ENCODE measurements around the gene ASB6. TPM values are rescaled to one million over a fixed set of nuclear protein-coding genes. Genes with fewer than 3 reads are reported as not detected.
"Not testable (repeated sequence)": the region's sequence is repeated elsewhere in the genome, so short reads cannot be mapped to it uniquely, and the experiment has no call there.

ASB6 gene
- total RNA-seq, 6 donors from 2014 or later: 15.4 to 51.3 (median 21.9) TPM

DNA sequence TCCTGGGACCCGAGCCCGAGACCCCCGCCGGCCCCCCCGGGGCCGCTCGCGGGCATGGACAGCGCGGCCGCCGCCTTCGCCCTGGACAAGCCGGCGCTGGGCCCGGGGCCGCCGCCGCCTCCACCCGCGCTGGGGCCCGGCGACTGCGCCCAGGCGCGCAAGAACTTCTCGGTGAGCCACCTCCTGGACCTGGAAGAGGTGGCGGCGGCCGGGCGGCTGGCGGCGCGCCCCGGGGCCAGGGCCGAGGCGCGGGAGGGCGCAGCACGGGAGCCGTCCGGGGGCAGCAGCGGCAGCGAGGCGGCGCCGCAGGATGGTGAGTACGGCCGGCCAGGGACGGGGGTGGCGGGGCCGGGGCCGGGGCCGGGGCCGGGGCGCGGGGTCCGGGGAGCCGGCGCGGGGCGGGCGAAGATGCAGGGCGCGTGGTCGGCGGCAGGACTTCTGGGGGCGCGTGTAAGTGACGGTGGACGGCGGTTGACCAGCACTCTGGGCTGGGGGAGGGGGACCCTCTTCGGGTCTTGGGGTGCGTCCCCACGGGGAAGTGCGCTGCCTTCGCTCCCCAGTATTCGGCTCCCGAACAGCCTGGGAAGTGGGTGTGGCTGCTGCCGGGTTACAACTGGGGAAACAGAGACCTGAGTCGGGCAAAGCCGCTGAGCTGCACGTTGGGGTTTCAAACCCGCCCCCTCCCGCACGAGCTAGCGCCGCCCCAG, 24.0 kb upstream of the ASB6 start:
- no peaks in the 10 kb centered on the region for H3K9me3 ChIP-seq
- ATAC-seq (ENCODE audit: low FRiP score in 2 of 2): no peak
- DNase-seq: no peak
- H3K27ac ChIP-seq: no peak overlapping the region
- peaks cover 7 to 24% (median 14%) of the 10 kb centered on the region in 4 donors for H3K4me1 ChIP-seq
- H3K27me3 ChIP-seq: peaks cover 0 to 25% (median 18%) of the 10 kb centered on the region in 4 donors
- no peaks in the 10 kb centered on the region for H3K36me3 ChIP-seq
- H3K4me3 ChIP-seq: peak overlapping the region in 3 of 4 donors; percentile 37 to 48 (median 47)
- TF ChIP-seq POLR2A (IDR thresholded peaks at IDR 0.05) (no peak), EP300 (IDR thresholded peaks at IDR 0.05) (no peak), POLR2AphosphoS5 (IDR thresholded peaks at IDR 0.05) (no peak)
- TF ChIP-seq, protein P1, sequence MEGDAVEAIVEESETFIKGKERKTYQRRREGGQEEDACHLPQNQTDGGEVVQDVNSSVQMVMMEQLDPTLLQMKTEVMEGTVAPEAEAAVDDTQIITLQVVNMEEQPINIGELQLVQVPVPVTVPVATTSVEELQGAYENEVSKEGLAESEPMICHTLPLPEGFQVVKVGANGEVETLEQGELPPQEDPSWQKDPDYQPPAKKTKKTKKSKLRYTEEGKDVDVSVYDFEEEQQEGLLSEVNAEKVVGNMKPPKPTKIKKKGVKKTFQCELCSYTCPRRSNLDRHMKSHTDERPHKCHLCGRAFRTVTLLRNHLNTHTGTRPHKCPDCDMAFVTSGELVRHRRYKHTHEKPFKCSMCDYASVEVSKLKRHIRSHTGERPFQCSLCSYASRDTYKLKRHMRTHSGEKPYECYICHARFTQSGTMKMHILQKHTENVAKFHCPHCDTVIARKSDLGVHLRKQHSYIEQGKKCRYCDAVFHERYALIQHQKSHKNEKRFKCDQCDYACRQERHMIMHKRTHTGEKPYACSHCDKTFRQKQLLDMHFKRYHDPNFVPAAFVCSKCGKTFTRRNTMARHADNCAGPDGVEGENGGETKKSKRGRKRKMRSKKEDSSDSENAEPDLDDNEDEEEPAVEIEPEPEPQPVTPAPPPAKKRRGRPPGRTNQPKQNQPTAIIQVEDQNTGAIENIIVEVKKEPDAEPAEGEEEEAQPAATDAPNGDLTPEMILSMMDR (IDR thresholded peaks at IDR 0.05): no peak
- WGBS, 2 donors: 5% methylated on average over 13 of the region's 88 CpGs; no CpG with 5 or more reads in 1 of the 2 donors

DNA sequence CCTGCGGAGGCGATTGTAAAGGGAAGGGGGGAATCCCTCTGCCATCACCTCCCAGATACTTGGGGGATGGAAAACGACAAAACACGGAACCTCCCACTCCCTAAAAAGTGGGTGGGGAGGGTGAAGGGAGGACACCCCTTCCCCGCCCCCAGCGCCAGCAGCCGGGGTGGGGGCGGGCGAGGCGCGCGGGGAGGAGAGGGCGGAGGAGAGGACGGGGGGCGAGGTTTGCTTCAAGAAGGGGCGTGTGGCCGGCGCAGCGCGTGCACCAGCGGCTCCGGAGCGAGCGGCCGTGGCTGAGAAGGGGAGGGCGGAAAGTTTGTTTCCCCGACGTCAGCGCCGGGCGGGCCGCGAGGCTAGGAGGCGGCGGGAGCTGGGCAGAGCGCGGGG, 23.4 kb upstream of the ASB6 start, which contains the start of gene PRRX2:
TSS of gene PRRX2 (plus strand) at position 259 of the 387 bp plus-strand sequence. CDS start 221 bp downstream, outside the sequence.
- peak in 1 of 2 donors; percentile 90 for DNase-seq

DNA sequence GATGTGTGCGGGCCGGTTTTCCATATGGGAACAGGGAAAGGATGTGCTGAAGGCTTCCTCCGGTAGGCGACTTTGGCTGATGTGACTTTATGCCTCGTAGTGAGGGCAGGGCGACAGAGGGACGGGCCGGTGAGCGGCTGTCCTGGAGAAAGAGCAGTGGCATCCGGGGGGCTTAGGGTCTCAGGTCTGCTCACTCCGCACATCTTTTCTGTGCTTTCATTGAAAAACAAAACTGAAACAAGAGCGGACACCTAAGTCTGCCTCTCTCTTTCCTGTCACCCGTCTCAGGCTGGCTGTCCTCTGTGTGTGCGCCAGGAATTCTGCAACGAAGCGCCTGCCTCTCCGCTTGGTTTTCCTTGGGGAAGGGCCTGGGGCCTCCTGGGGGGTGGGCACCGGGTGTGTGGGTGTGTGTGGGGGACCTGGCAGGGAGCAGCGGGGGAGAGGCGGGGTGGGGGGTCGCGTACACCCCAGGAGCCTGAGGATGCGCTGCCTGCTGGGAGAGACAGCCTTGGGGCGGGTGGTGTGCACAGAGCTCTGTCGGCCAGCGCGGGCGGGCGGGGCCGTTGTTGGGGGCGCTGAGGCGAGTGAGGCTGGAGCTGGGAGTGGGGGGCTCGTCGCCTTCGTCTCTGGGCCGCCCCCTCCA, 22.9 kb upstream of the ASB6 start:
- Histone ChIP-seq H3K36me3 (no peaks in the 10 kb centered on the region), H3K4me1 (peaks cover 7 to 24% (median 14%) of the 10 kb centered on the region in 4 donors), H3K27ac (no peak overlapping the region), H3K9me3 (no peaks in the 10 kb centered on the region), H3K27me3 (peaks cover 0 to 25% (median 18%) of the 10 kb centered on the region in 4 donors), H3K4me3 (peak overlapping the region in 3 of 4 donors; percentile 37 to 48 (median 47))
- ATAC-seq (ENCODE audit: low FRiP score in 2 of 2) (peak in 1 of 2 donors; percentile 71), DNase-seq (no peak)
- WGBS, 2 donors: 12 to 13% methylated on average over 17 to 29 of the region's 36 CpGs
- no peak for TF ChIP-seq EP300 (IDR thresholded peaks at IDR 0.05)
- TF ChIP-seq, protein P1 (IDR thresholded peaks at IDR 0.05): no peak
- no peak for TF ChIP-seq POLR2A (IDR thresholded peaks at IDR 0.05)
- no peak for TF ChIP-seq POLR2AphosphoS5 (IDR thresholded peaks at IDR 0.05)

More for the DNA sequence above, 23.4 kb upstream of the ASB6 start, which contains the start of gene PRRX2:
- Histone ChIP-seq H3K36me3 (no peaks in the 10 kb centered on the region), H3K4me3 (peak within 1 kb of the TSS in 3 of 4 donors; percentile 37 to 48 (median 47)), H3K4me1 (peaks cover 7 to 24% (median 14%) of the 10 kb centered on the region in 4 donors), H3K27ac (no peak within 1 kb of the TSS), H3K9me3 (no peaks in the 10 kb centered on the region), H3K27me3 (peaks cover 0 to 25% (median 18%) of the 10 kb centered on the region in 4 donors)
- peak in 1 of 2 donors; percentile 92 for ATAC-seq (ENCODE audit: low FRiP score in 2 of 2)
- TF ChIP-seq, protein P1 (IDR thresholded peaks at IDR 0.05): no peak
- TF ChIP-seq EP300 (IDR thresholded peaks at IDR 0.05) (no peak), POLR2A (IDR thresholded peaks at IDR 0.05) (no peak), POLR2AphosphoS5 (IDR thresholded peaks at IDR 0.05) (no peak)
- 0% methylated on average over 8 to 21 of the region's 37 CpGs for WGBS, 2 donors

DNA sequence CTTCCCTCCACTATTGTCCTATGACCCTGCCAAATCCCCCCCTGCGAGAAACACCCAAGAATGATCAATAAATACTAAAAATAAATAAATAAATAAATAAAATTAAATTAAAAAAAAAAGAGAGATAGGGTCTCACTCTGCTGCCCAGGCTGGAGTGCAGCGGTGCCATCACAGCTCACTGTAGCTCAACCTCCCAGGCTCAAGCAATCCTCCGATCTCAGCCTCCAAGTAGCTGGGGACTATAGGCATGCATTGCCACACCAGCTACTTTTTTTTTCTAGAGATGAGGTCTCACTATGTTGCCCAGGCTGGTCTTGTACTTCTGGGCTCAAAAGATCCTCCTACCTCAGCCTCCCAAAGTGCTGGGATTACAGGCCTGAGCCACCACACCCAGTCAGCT, 20.3 kb upstream of the ASB6 start:
- H3K27ac ChIP-seq; ATAC-seq (ENCODE audit: low FRiP score in 2 of 2); H3K9me3 ChIP-seq; H3K4me3 ChIP-seq; DNase-seq; H3K36me3 ChIP-seq: not testable (repeated sequence)
- Histone ChIP-seq H3K4me1 (peaks cover 7 to 24% (median 14%) of the 10 kb centered on the region in 4 donors), H3K27me3 (peaks cover 0 to 23% (median 17%) of the 10 kb centered on the region in 4 donors)
- 76 to 81% methylated on average over 3 of the region's 3 CpGs for WGBS, 2 donors

DNA sequence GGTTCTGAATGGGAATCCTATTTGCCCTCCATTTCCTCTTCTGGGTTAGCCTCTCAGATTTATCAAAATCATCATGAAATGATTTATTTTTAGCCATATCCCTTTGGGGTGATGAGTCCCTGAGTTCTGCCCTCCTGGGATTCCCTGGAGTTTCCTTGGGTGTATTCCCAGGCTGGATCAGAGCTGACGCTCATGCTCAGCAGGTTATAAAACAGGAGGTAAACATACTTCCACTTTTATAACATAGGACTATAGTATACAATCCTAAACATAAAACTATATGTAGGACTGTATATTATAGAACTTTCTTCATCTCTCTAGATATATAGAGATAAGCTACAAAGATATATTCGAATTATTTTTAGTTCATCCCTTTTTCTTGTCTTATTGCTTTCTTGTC, 19.1 kb upstream of the ASB6 start:
- H3K36me3 ChIP-seq: no peaks in the 10 kb centered on the region
- no peak for ATAC-seq (ENCODE audit: low FRiP score in 2 of 2)
- no peak for TF ChIP-seq POLR2AphosphoS5 (IDR thresholded peaks at IDR 0.05)
- no peak for TF ChIP-seq EP300 (IDR thresholded peaks at IDR 0.05)
- no peak for TF ChIP-seq POLR2A (IDR thresholded peaks at IDR 0.05)
- TF ChIP-seq, protein P1 (IDR thresholded peaks at IDR 0.05): no peak
- WGBS, 2 donors: 71 to 84% methylated on average over 2 of the region's 2 CpGs
- H3K27me3 ChIP-seq: peaks cover 0 to 14% (median 7%) of the 10 kb centered on the region in 4 donors
- H3K27ac ChIP-seq: no peak overlapping the region
- no peak overlapping the region for H3K4me3 ChIP-seq
- no peaks in the 10 kb centered on the region for H3K9me3 ChIP-seq
- peaks cover 7 to 16% (median 9%) of the 10 kb centered on the region in 4 donors for H3K4me1 ChIP-seq
- DNase-seq: no peak
